ENCODE measurements around the gene FHDC1. TPM values are rescaled to one million over a fixed set of nuclear protein-coding genes. Genes with fewer than 3 reads are reported as not detected.

Gene FHDC1
- total RNA-seq, 2 experiments from 2014 or later = 0.05 to 0.11 TPM

DNA sequence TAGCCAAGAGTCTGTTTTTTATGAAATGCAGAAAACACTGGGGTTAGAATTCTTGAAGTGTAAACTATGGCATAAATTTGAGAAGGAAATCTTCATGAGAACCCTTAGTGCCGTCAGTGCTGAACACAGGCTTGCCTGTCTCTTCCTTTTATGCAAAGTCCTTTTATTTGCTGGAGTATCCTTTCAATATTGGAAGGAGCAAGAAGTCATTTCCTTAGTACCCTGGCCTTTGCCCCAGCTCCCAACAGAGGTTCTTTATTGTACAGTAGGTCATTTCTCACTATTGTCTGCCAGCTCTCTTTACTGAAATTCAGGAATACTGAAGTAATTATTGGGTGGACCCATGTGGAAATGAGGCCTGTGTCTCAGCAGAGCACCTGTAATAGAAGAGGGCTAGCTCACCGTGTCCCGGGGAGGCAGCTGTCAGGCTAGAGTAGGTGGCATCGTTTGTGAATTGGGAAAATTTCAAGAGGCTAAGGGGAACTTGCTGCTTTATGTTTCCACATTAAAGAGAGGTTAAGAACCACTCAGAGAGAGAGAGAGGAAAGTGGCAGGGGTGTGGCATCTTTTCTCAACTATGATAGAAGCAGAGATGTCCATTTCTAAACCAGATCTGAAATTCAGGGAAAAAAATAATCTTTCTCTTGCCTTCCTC, 8.7 kb downstream of the FHDC1 start:
- no peaks in the 10 kb centered on the region for H3K4me1 Mint-ChIP-seq (ENCODE audit: low read depth)

DNA sequence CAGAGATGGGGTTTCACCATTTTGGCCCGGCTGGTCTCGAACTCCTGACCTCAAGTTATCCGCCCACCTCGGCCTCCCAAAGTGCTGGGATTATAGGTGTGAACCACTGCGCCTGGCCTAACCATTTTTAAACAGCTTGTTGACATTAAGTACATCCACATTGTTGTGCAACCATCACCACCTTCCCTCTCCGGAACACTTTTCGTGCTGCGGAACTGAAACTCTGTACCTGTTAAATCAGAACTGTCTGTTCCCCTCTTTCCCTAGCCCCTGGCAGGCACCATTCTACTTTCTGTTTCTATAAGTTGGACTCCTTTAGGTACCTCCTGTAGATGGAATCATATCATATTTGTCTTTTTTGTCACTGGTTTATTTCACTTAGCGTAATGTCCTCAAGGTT, 9.5 kb downstream of the FHDC1 start:
- H3K36me3 Mint-ChIP-seq (ENCODE audit: low read depth) = no peaks in the 10 kb centered on the region
- H3K4me1 Mint-ChIP-seq (ENCODE audit: low read depth) = no peaks in the 10 kb centered on the region
- TF ChIP-seq CTCF (IDR thresholded peaks at IDR 0.05) = no peak
- POLR2A ChIA-PET = interaction anchor here (0.6 kb wide), 1 partner anchor 141 kb away, joined by 3 read pairs; no protein-coding TSS in a partner anchor
- no peak overlapping the region for H3K4me3 Mint-ChIP-seq
- peaks cover 6% of the 10 kb centered on the region for H3K27me3 Mint-ChIP-seq
- no peaks in the 10 kb centered on the region for H3K9me3 Mint-ChIP-seq
- intact Hi-C loops (cut with micrococcal nuclease) = no loop called here
- DNase-seq (no peak), ATAC-seq (no peak)
- no peak overlapping the region for H3K27ac Mint-ChIP-seq
- CTCF ChIA-PET = no interaction called here

More for the DNA sequence above, 8.7 kb downstream of the FHDC1 start:
- CTCF ChIA-PET = interaction anchor here (1.0 kb wide), 1 partner anchor 10 kb away, joined by 4 read pairs; no protein-coding TSS in a partner anchor
- Mint-ChIP-seq H3K9me3 (no peaks in the 10 kb centered on the region), H3K4me3 (no peak overlapping the region), H3K36me3 (ENCODE audit: low read depth) (no peaks in the 10 kb centered on the region), H3K27me3 (peaks cover 9% of the 10 kb centered on the region), H3K27ac (no peak overlapping the region)
- TF ChIP-seq CTCF (IDR thresholded peaks at IDR 0.05) = no peak
- ATAC-seq (no peak), DNase-seq (no peak)
- POLR2A ChIA-PET = no interaction called here
- intact Hi-C loops (cut with micrococcal nuclease) = no loop called here

- no peak for TF ChIP-seq CTCF (IDR thresholded peaks at IDR 0.05)
- peaks cover 8% of the 10 kb centered on the region for H3K27me3 Mint-ChIP-seq
- no peaks in the 10 kb centered on the region for H3K36me3 Mint-ChIP-seq (ENCODE audit: low read depth)
- DNase-seq (no peak), ATAC-seq (no peak)
- no peaks in the 10 kb centered on the region for H3K4me1 Mint-ChIP-seq (ENCODE audit: low read depth)
- H3K27ac Mint-ChIP-seq = no peak overlapping the region
- H3K4me3 Mint-ChIP-seq = no peak overlapping the region
- CTCF ChIA-PET = no interaction called here
- intact Hi-C loops (cut with micrococcal nuclease) = no loop called here
- H3K9me3 Mint-ChIP-seq = no peaks in the 10 kb centered on the region
- POLR2A ChIA-PET = interaction anchor here (0.6 kb wide), 1 partner anchor 142 kb away, joined by 3 read pairs; no protein-coding TSS in a partner anchor
Measured at GRCh38 chr4:152946446-152946845, 10.3 kb downstream of the FHDC1 start.

DNA sequence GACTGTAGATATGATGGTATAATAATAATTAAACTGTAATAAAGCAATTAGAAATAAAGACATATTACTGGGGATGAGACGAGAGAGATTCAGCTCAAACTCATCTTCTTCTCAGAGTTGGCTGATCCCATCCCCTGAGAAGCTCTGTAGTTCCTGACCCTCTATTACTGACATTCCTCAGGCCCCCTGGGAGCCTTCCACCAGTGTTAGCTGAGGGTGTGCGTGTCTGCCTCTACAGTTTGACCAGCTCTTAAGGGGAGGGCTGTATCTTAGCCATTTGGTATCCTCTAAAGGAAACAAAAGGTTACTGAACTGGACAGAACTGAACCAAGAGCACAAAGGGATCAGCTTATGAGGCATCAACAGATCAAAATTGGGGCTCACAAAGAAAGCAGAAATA, 11.2 kb downstream of the FHDC1 start:
- H3K4me1 Mint-ChIP-seq (ENCODE audit: low read depth) = no peaks in the 10 kb centered on the region
- peaks cover 8% of the 10 kb centered on the region for H3K27me3 Mint-ChIP-seq
- no peak overlapping the region for H3K27ac Mint-ChIP-seq
- H3K36me3 Mint-ChIP-seq (ENCODE audit: low read depth) = no peaks in the 10 kb centered on the region
- intact Hi-C loops (cut with micrococcal nuclease) = no loop called here
- CTCF ChIA-PET = no interaction called here
- POLR2A ChIA-PET = no interaction called here
- ATAC-seq = no peak
- H3K4me3 Mint-ChIP-seq = no peak overlapping the region
- no peak for TF ChIP-seq CTCF (IDR thresholded peaks at IDR 0.05)
- no peak for DNase-seq
- no peaks in the 10 kb centered on the region for H3K9me3 Mint-ChIP-seq

GRCh38 chr4:152949930-152950329, 13.8 kb downstream of the FHDC1 start:
- CTCF ChIA-PET = interaction anchor here (0.7 to 1.4 kb wide), 3 partner anchors 15 to 133 kb away, joined by 3 to 4 read pairs (median 3); no protein-coding TSS in a partner anchor
- Mint-ChIP-seq H3K4me1 (ENCODE audit: low read depth) (no peaks in the 10 kb centered on the region), H3K27me3 (peaks cover 8% of the 10 kb centered on the region), H3K9me3 (no peaks in the 10 kb centered on the region), H3K27ac (no peak overlapping the region), H3K36me3 (ENCODE audit: low read depth) (no peaks in the 10 kb centered on the region), H3K4me3 (no peak overlapping the region)
- intact Hi-C loops (cut with micrococcal nuclease) = no loop called here
- no peak for TF ChIP-seq CTCF (IDR thresholded peaks at IDR 0.05)
- no peak for DNase-seq
- POLR2A ChIA-PET = interaction anchor here (1.3 kb wide), 1 partner anchor 11 kb away, joined by 4 read pairs; no protein-coding TSS in a partner anchor
- ATAC-seq = no peak

All from activated CD8-positive, alpha-beta T cell treated with anti-CD3 and anti-CD28 coated beads for 36 hours (primary cell).